ENCODE results near the gene CD28. TPM values are rescaled to one million over a fixed set of nuclear protein-coding genes. Genes with fewer than 3 reads are reported as not detected.

CD28 gene
- not detected in 5 replicates for total RNA-seq (2022; extraction: Qiagen RNA extraction; ENCODE audit: low read depth)

DNA sequence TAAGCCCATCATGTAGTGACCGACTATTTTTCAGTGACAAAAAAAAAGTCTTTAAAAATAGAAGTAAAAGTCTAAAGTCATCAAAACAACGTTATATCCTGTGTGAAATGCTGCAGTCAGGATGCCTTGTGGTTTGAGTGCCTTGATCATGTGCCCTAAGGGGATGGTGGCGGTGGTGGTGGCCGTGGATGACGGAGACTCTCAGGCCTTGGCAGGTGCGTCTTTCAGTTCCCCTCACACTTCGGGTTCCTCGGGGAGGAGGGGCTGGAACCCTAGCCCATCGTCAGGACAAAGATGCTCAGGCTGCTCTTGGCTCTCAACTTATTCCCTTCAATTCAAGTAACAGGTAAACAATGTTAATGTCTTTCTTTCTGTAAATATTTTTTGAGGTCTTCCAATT lies at the start of gene CD28:
CD28 (plus strand) TSS at position 237 of the 400 bp plus-strand sequence; CDS start at position 295, 58 bp downstream.

Other genes starting within 250 kb of the CD28 start
- gene RAPH1, start 171.3 kb upstream of the CD28 start, total RNA-seq (2022; extraction: Qiagen RNA extraction; ENCODE audit: low read depth), result 5.6 to 6.8 TPM (median 6.4 TPM) in 5 replicates
- not detected in 5 replicates for gene CTLA4, start 161.1 kb downstream of the CD28 start, total RNA-seq (2022; extraction: Qiagen RNA extraction; ENCODE audit: low read depth)
- gene ICOS, start 230.1 kb downstream of the CD28 start, total RNA-seq (2022; extraction: Qiagen RNA extraction; ENCODE audit: low read depth), result not detected in 5 replicates